ENCODE data around the gene CCNYL1.

DNA sequence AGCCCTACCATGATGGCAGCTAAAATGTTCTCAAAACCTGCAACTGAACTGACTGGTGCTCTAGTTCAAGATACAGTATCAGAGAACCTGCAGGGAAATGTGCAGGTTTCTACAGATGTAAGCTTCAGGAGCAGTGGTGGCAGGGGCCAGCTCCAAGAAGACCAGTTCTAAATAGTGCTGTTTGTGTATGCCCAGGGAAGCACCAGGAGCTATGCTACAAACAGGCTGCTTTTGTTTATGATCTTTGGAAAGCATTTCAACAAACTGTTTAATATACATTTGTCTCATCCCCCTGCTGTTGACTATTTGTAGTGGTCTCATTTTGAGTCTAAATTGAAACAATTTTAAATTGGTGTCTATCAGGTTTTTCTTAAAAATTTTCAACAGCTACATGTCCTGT, 37.6 kb downstream of the CCNYL1 start:
- no peak for TF ChIP-seq POLR2A (IDR thresholded peaks at IDR 0.05)
- TF ChIP-seq, protein P1, sequence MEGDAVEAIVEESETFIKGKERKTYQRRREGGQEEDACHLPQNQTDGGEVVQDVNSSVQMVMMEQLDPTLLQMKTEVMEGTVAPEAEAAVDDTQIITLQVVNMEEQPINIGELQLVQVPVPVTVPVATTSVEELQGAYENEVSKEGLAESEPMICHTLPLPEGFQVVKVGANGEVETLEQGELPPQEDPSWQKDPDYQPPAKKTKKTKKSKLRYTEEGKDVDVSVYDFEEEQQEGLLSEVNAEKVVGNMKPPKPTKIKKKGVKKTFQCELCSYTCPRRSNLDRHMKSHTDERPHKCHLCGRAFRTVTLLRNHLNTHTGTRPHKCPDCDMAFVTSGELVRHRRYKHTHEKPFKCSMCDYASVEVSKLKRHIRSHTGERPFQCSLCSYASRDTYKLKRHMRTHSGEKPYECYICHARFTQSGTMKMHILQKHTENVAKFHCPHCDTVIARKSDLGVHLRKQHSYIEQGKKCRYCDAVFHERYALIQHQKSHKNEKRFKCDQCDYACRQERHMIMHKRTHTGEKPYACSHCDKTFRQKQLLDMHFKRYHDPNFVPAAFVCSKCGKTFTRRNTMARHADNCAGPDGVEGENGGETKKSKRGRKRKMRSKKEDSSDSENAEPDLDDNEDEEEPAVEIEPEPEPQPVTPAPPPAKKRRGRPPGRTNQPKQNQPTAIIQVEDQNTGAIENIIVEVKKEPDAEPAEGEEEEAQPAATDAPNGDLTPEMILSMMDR (IDR thresholded peaks at IDR 0.05 in 8 of 11, conservative IDR thresholded peaks at IDR 0.05 in 3 of 11) = no peak
- TF ChIP-seq POLR2AphosphoS5 (IDR thresholded peaks at IDR 0.05) = no peak

All from spleen (tissue), 7 donors.